Nephron (organoid): ENCODE measurements around the gene ITGA4.

ENCODE experiments used
- H3K27ac Mint-ChIP-seq, 3 experiments: 2 replicates each; pipeline ENCODE4 v1.8.0; 2020; ENCODE audit warnings: mixed read lengths in 3 of 3, mild to moderate bottlenecking in 2 of 3, moderate library complexity in 1 of 3
- H3K27me3 Mint-ChIP-seq: 2 replicates; pipeline ENCODE4 v1.8.0; 2021; ENCODE audit warnings: low read depth, mild to moderate bottlenecking, moderate library complexity, mixed read lengths
- H3K36me3 Mint-ChIP-seq: 2 replicates; pipeline ENCODE4 v1.8.0; 2020; ENCODE audit warnings: low read depth, mixed read lengths
- H3K4me1 Mint-ChIP-seq: 2 replicates; pipeline ENCODE4 v1.8.0; 2020; ENCODE audit warnings: mixed read lengths
- H3K4me3 Mint-ChIP-seq, 3 experiments: 2 replicates each; pipeline ENCODE4 v1.8.0; 2020; ENCODE audit warnings: mild to moderate bottlenecking in 3 of 3, mixed read lengths in 3 of 3, moderate library complexity in 2 of 3
- H3K9me3 Mint-ChIP-seq: 2 replicates; pipeline ENCODE4 v1.8.0; 2020; ENCODE audit warnings: mixed read lengths
- TF ChIP-seq, protein P1 (sequence below), 3 experiments: fragments of 200-600 bp; sonication (generic); IDR thresholded peaks; one replicate each; pipeline ENCODE4 v1.5.0; 2021; ENCODE audit warnings: antibody characterized with exemption in 3 of 3; ENCODE audit not compliant: unreplicated experiment in 3 of 3

Gene ITGA4

DNA sequence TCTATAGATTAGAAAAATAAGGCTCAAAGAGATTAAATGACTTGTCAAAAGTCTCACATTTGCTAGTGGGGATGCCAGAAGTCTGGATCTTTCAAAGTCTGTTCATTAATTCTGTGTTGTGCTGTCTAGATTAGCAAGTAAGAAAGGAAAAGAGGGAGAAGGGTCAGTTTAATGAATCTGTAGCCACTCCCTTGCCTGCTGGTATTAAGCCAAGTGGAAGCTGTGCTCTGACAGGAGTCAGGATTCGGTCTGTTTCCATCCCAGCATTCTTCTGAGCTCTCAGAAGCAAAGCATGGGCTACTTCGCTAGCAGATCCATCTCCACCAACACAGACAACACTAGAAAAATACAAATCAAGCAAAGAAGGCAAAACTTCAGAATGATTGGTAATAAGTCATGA is 101.2 kb downstream of the ITGA4 start:
- H3K27me3 Mint-ChIP-seq = peaks cover 3% of the 10 kb centered on the region
- H3K4me3 Mint-ChIP-seq = no peak overlapping the region
- H3K9me3 Mint-ChIP-seq = no peaks in the 10 kb centered on the region
- TF ChIP-seq, protein P1, sequence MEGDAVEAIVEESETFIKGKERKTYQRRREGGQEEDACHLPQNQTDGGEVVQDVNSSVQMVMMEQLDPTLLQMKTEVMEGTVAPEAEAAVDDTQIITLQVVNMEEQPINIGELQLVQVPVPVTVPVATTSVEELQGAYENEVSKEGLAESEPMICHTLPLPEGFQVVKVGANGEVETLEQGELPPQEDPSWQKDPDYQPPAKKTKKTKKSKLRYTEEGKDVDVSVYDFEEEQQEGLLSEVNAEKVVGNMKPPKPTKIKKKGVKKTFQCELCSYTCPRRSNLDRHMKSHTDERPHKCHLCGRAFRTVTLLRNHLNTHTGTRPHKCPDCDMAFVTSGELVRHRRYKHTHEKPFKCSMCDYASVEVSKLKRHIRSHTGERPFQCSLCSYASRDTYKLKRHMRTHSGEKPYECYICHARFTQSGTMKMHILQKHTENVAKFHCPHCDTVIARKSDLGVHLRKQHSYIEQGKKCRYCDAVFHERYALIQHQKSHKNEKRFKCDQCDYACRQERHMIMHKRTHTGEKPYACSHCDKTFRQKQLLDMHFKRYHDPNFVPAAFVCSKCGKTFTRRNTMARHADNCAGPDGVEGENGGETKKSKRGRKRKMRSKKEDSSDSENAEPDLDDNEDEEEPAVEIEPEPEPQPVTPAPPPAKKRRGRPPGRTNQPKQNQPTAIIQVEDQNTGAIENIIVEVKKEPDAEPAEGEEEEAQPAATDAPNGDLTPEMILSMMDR (IDR thresholded peaks at IDR 0.05; ENCODE audit: unreplicated experiment in 3 of 3) = no peak
- no peak overlapping the region for H3K27ac Mint-ChIP-seq
- no peaks in the 10 kb centered on the region for H3K36me3 Mint-ChIP-seq
- H3K4me1 Mint-ChIP-seq = no peaks in the 10 kb centered on the region

DNA sequence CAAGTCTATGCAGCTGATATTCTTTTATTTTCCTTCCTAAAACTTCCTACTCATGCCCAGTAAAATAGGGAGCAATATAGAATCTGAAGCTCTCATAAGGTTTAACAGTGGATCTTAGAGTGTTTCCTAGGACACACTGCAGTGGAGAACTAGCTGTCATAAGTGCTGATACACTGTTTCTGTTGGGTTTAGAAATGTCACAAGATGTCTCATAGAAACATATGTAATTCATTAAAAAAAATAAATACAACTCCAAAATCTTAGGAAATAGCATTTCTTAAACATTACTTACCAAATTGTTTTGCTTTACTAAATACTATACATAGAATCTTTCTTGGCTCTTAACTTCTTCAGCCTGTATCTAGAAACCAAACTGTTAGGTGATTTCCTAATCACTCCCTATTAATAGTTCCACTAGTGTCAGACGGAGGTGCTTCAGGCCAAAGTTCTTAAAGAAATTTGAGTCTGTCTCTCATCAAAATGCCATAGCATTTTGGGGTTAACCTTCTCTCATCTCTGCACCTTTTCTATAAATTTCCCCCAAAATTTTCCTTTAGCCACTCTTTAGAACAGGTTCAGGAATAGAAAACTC is 106.0 kb downstream of the ITGA4 start:
- H3K27ac Mint-ChIP-seq = no peak overlapping the region
- H3K36me3 Mint-ChIP-seq = no peaks in the 10 kb centered on the region
- TF ChIP-seq, protein P1 (IDR thresholded peaks at IDR 0.05; ENCODE audit: unreplicated experiment in 3 of 3) = no peak
- no peak overlapping the region for H3K4me3 Mint-ChIP-seq
- H3K4me1 Mint-ChIP-seq = no peaks in the 10 kb centered on the region
- no peaks in the 10 kb centered on the region for H3K27me3 Mint-ChIP-seq
- no peaks in the 10 kb centered on the region for H3K9me3 Mint-ChIP-seq

- Mint-ChIP-seq H3K27me3 (peaks cover 6% of the 10 kb centered on the region), H3K27ac (no peak overlapping the region), H3K36me3 (no peaks in the 10 kb centered on the region), H3K4me1 (no peaks in the 10 kb centered on the region), H3K9me3 (no peaks in the 10 kb centered on the region), H3K4me3 (no peak overlapping the region)
- TF ChIP-seq, protein P1 (IDR thresholded peaks at IDR 0.05; ENCODE audit: unreplicated experiment in 3 of 3) = no peak
These were observed 109.3 kb downstream of the ITGA4 start for GRCh38 chr2:181566334-181567032.

DNA sequence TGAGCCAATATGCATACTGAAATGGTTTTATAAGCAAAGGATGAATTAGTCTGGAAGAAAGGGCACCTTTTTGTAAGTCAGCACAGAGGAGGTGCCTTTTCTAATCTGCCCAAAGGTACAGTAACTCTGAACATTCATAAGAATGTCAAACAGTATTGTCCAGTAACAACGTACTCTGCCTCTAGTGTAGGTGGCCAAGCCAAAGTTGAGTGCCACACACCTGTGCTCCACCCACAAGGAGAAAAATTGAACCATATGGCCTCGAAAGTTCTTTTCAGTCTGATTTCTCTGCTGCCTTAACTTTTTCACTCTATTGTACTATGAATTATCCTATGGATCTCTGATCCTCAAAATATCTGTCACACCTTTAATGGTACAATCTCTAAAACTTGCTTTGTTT is 112.9 kb downstream of the ITGA4 start:
- Mint-ChIP-seq H3K9me3 (no peaks in the 10 kb centered on the region), H3K27ac (no peak overlapping the region), H3K27me3 (peaks cover 6% of the 10 kb centered on the region), H3K36me3 (no peaks in the 10 kb centered on the region), H3K4me3 (no peak overlapping the region), H3K4me1 (peaks cover 5% of the 10 kb centered on the region)
- TF ChIP-seq, protein P1 (IDR thresholded peaks at IDR 0.05; ENCODE audit: unreplicated experiment in 3 of 3) = no peak

DNA sequence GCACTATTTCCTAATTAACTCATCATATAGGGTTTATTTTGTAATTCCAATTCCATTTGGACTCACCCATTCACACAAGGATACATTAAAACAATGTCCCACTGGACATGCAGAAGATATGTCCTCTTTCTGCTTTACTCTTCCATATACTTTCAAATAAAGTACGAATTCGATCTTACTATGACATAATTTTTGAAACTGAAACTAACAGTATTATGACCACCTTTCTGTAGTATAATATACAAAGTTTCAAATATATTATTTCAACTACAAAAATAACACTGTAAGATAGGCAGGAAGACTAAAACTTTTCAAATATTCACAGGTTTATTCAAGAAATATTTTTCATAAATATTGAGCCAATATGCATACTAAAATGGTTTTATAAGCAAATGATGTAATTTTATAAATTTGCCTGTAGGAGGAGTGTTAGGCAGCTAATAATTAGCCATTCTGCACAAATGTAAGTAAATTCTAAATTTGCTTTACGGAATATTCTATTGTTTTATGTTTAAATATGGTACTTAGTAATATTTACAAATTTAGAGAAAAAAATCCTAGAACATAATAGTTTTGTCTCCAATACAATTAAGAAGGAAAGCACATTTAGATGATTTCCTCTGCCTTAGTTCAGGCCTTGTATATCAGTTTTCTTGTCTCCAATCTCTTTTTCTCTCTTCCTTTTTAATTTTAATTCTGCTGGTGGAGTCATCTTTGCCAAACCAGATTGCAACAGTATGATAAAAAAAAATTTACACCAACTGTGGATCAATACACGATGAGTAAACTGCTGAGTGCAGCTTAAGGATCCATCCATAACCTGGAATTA is 113.9 kb downstream of the ITGA4 start:
- H3K36me3 Mint-ChIP-seq = no peaks in the 10 kb centered on the region
- H3K4me1 Mint-ChIP-seq = peaks cover 5% of the 10 kb centered on the region
- H3K27me3 Mint-ChIP-seq = peaks cover 6% of the 10 kb centered on the region
- TF ChIP-seq, protein P1 (IDR thresholded peaks at IDR 0.05; ENCODE audit: unreplicated experiment in 3 of 3) = peak; percentile 25 to 31 (median 28)
- H3K27ac Mint-ChIP-seq = no peak overlapping the region
- H3K4me3 Mint-ChIP-seq = no peak overlapping the region
- no peaks in the 10 kb centered on the region for H3K9me3 Mint-ChIP-seq
